ENCODE measurements around the gene SLC51B. TPM values are rescaled to one million over a fixed set of nuclear protein-coding genes. Genes with fewer than 3 reads are reported as not detected.
"Not testable (repeated sequence)": the region's sequence is repeated elsewhere in the genome, so short reads cannot be mapped to it uniquely, and the experiment has no call there.

Gene SLC51B
- polyA plus RNA-seq, 2 of the 4 experiments (the other 2 are of a cell fraction), result 12.2 to 16.1 TPM

DNA sequence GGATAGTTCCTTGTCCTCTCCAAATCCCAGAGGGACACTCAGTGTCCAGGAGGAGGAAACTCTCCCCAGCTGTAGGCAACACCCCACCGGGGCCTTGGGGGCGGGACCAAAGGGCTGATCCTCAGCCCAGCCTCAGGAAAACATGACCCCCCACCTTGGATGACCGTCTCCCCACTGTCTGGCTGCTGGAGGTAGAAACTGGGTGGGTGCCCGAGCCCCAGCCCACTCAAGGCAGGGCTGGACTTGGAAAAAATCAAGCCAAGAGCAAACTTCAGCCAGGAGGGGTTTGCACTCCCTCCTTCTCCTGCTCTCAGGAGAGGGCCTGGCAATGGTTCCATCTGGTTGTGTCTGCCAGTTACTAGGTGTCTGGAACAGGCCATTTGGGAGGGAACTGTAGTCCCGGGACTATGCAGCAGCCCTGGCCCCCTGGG is 26.2 kb downstream of the SLC51B start:
- no peaks in the 10 kb centered on the region for H3K9me3 ChIP-seq
- TF ChIP-seq EHF (CRISPR knock-in tag; IDR thresholded peaks at IDR 0.05) (no peak), CBX2 (IDR thresholded peaks at IDR 0.05; ENCODE audit: borderline replicate concordance, low read depth) (no peak), FOSB (CRISPR knock-in tag; IDR thresholded peaks at IDR 0.05) (no peak), ZFP36 (IDR thresholded peaks at IDR 0.05; ENCODE audit: borderline replicate concordance, partially characterized antibody) (no peak), EP300 (IDR thresholded peaks at IDR 0.05) (no peak)
- TF ChIP-seq, protein P1, sequence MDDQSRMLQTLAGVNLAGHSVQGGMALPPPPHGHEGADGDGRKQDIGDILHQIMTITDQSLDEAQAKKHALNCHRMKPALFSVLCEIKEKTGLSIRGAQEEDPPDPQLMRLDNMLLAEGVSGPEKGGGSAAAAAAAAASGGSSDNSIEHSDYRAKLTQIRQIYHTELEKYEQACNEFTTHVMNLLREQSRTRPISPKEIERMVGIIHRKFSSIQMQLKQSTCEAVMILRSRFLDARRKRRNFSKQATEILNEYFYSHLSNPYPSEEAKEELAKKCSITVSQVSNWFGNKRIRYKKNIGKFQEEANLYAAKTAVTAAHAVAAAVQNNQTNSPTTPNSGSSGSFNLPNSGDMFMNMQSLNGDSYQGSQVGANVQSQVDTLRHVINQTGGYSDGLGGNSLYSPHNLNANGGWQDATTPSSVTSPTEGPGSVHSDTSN (IDR thresholded peaks at IDR 0.05), result no peak
- FAIRE-seq (no peak), ATAC-seq (peak in 1 of 2 experiments; percentile 20; a peak in 2 of 6 replicates), DNase-seq (ENCODE audit: low read depth in 1 of 2, low spot score in 1 of 2) (no peak)
- POLR2A ChIA-PET, result no interaction called here
- H3K4me1 ChIP-seq, result peaks cover 5% of the 10 kb centered on the region; the same call in 2 of the 3 replicates
- CTCF ChIA-PET, result interaction anchor here (32.9 to 33.7 kb wide), 2 partner anchors 2 to 17 kb away, joined by 1280 read pairs; partner anchors contain the start of genes KBTBD13, RASL12 and SLC51B
- no peak overlapping the region; a peak in 1 of 6 replicates for H3K27ac ChIP-seq
- H3K4me2 ChIP-seq, result no peak overlapping the region
- WGBS (ENCODE audit: missing lambda C conversion rate), result 75% methylated on average over 5 of the region's 5 CpGs
- no peak overlapping the region for H3K4me3 ChIP-seq

DNA sequence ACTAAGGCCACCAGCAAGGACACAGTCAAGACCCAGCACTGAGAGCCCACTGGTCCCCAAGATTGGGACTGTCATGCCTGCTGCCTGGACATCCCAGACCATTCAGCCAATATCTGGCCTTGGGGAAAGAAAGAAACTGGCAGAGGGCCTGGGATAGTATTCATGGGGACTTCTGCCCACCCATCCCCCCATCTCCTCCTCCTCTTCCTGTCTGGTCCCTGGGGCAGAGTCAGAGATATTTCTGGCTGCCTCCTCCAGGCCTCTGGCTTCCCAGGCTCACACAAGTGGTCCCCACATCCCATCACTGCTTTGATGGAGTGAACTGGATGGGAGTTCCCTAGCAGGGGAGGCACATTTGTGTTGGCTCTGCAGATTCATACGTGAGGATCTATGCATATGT is 26.8 kb downstream of the SLC51B start:
- FAIRE-seq (no peak), ATAC-seq (no peak), DNase-seq (ENCODE audit: low read depth in 1 of 2, low spot score in 1 of 2) (no peak)
- ChIA-PET CTCF (interaction anchor here (7.3 to 32.9 kb wide), 3 partner anchors 14 to 39 kb away, joined by 75 to 1280 read pairs (median 254); partner anchors contain the start of genes MTFMT, RASL12 and SLC51B), POLR2A (no interaction called here)
- Histone ChIP-seq H3K27ac (no peak overlapping the region; a peak in 1 of 6 replicates), H3K9me3 (no peaks in the 10 kb centered on the region), H3K4me2 (no peak overlapping the region), H3K4me1 (peaks cover 5% of the 10 kb centered on the region; the same call in 2 of the 3 replicates), H3K4me3 (no peak overlapping the region)
- TF ChIP-seq, protein P2, sequence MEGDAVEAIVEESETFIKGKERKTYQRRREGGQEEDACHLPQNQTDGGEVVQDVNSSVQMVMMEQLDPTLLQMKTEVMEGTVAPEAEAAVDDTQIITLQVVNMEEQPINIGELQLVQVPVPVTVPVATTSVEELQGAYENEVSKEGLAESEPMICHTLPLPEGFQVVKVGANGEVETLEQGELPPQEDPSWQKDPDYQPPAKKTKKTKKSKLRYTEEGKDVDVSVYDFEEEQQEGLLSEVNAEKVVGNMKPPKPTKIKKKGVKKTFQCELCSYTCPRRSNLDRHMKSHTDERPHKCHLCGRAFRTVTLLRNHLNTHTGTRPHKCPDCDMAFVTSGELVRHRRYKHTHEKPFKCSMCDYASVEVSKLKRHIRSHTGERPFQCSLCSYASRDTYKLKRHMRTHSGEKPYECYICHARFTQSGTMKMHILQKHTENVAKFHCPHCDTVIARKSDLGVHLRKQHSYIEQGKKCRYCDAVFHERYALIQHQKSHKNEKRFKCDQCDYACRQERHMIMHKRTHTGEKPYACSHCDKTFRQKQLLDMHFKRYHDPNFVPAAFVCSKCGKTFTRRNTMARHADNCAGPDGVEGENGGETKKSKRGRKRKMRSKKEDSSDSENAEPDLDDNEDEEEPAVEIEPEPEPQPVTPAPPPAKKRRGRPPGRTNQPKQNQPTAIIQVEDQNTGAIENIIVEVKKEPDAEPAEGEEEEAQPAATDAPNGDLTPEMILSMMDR (IDR thresholded peaks at IDR 0.05), result no peak
- TF ChIP-seq ESRRA (IDR thresholded peaks at IDR 0.05; ENCODE audit: borderline replicate concordance, low read length) (no peak), NR3C1 (IDR thresholded peaks at IDR 0.05) (no peak)
- WGBS (ENCODE audit: missing lambda C conversion rate), result 100% methylated on average over 1 of the region's 1 CpG

DNA sequence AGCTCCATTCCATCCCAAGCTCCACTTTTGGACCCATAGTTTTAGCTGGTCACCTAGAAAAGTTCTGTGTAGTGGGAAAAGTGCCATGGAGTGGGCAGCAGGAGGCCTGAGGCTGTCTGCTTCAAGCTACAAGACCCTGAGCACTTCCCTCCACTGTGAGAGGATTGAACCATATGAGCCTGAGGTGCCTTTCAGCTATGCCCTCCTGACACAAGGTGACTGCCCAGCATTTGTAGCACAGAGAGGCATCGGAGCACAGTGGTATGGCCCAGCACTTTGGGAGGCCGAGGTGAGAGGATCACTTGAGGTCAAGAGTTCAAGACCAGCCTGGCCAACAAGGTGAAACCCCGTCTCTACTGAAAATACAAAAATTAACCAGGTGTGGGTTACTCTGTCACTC is 27.4 kb downstream of the SLC51B start:
- Histone ChIP-seq H3K4me1 (peaks cover 5% of the 10 kb centered on the region; the same call in 2 of the 3 replicates), H3K27ac (no peak overlapping the region), H3K9me3 (no peaks in the 10 kb centered on the region), H3K4me2 (no peak overlapping the region), H3K4me3 (no peak overlapping the region)
- ChIA-PET CTCF (interaction anchor here (7.3 to 32.9 kb wide), 3 partner anchors 13 to 39 kb away, joined by 75 to 1280 read pairs (median 254); partner anchors contain the start of genes MTFMT, RASL12 and SLC51B), POLR2A (no interaction called here)
- 87% methylated on average over 3 of the region's 3 CpGs for WGBS (ENCODE audit: missing lambda C conversion rate)
- FAIRE-seq (no peak), ATAC-seq (no peak), DNase-seq (ENCODE audit: low read depth in 1 of 2, low spot score in 1 of 2) (no peak)
- no peak for TF ChIP-seq RARB (CRISPR knock-in tag; IDR thresholded peaks at IDR 0.05)
- TF ChIP-seq MYC (IDR thresholded peaks at IDR 0.05; ENCODE audit: borderline replicate concordance, low read length), result no peak
- no peak for TF ChIP-seq TFCP2L1 (CRISPR knock-in tag; IDR thresholded peaks at IDR 0.05)
- TF ChIP-seq, protein P3, sequence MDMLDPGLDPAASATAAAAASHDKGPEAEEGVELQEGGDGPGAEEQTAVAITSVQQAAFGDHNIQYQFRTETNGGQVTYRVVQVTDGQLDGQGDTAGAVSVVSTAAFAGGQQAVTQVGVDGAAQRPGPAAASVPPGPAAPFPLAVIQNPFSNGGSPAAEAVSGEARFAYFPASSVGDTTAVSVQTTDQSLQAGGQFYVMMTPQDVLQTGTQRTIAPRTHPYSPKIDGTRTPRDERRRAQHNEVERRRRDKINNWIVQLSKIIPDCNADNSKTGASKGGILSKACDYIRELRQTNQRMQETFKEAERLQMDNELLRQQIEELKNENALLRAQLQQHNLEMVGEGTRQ (IDR thresholded peaks at IDR 0.05), result no peak

DNA sequence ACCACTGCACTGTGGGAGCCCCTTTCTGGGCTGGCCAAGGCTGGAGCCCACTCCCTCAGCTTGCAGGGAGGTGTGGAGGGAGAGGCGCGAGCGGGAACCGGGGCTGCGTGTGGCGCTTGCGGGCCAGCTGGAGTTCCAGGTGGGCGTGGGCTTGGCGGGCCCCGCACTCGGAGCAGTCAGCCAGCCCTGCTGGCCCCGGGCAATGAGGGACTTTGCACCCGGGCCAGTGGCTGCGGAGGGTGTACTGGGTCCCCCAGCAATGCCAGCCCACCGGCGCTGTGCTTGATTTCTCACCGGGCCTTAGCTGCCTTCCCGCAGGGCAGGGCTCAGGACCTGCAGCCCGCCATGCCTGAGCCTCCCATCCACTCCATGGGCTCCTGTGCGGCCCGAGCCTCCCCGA is 29.8 kb downstream of the SLC51B start:
- H3K4me1 ChIP-seq; H3K4me3 ChIP-seq; FAIRE-seq; ATAC-seq; H3K4me2 ChIP-seq; H3K9me3 ChIP-seq; POLR2A ChIA-PET; H3K27ac ChIP-seq; DNase-seq (ENCODE audit: low read depth in 1 of 2, low spot score in 1 of 2): not testable (repeated sequence)
- WGBS (ENCODE audit: missing lambda C conversion rate), result 94% methylated on average over 14 of the region's 22 CpGs
- CTCF ChIA-PET, result interaction anchor here (1.0 to 32.9 kb wide), 5 partner anchors 11 to 53 kb away, joined by 3 to 1280 read pairs (median 75); partner anchors contain the start of genes MTFMT, RASL12 and SLC51B

DNA sequence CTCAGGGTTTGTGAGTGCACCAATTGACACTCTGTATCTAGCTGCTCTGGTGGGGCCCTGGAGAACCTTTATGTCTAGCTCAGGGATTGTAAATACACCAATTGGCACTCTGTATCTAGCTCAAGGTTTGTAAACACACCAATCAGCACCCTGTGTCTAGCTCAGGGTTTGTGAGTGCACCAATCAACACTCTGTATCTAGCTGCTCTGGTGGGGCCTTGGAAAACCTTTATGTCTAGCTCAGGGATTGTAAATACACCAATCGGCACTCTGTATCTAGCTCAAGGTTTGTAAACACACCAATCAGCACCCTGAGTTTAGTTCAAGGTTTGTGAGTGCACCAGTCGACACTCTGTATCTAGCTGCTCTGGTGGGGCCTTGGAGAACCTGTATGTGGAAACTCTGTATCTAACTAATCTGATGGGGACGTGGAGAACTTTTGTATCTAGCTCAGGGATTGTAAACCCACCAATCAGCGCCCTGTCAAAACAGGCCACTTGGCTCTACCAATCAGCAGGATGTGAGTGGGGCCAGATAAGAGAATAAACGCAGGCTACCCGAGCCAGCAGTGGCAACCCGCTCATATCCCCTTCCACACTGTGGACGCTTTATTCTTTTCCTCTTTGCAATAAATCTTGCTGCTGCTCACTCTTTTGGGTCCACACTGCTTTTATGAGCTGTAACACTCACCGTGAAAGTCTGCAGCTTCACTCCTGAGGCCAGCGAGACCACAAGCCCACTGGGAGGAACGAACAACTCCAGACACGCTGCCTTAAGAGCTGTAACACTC is 30.6 kb downstream of the SLC51B start:
- H3K4me2 ChIP-seq; H3K27ac ChIP-seq; POLR2A ChIA-PET; H3K4me1 ChIP-seq; H3K4me3 ChIP-seq; ATAC-seq; FAIRE-seq; DNase-seq (ENCODE audit: low read depth in 1 of 2, low spot score in 1 of 2); H3K9me3 ChIP-seq: not testable (repeated sequence)
- CTCF ChIA-PET, result interaction anchor here (1.1 to 32.9 kb wide), 8 partner anchors 10 to 202 kb away, joined by 3 to 1280 read pairs (median 32); partner anchors contain the start of genes MTFMT, RASL12 and SLC51B
- WGBS (ENCODE audit: missing lambda C conversion rate), result 87% methylated on average over 12 of the region's 12 CpGs
